Sigmoid colon (tissue), 7 donors: Measurements from ENCODE around the gene TMEM14A. TPM values are rescaled to one million over a fixed set of nuclear protein-coding genes. Genes with fewer than 3 reads are reported as not detected.

ENCODE experiments used
- DNase-seq: peaks from one replicate; pipeline ENCODE4 v3.0.0-alpha.2; 2019
- H3K27ac ChIP-seq, 4 donors: fragments of 200-600 bp; sonication (generic); one replicate each; pipeline ENCODE4 v1.5.1; 2016 to 2019; ENCODE audit warnings: mild to moderate bottlenecking in 1 of 4
- H3K27me3 ChIP-seq, 3 donors: fragments of 200-600 bp; sonication (generic); one replicate each; pipeline ENCODE4 v1.5.1; 2019; ENCODE audit warnings: mild to moderate bottlenecking in 1 of 3
- H3K36me3 ChIP-seq, 4 donors: fragments of 200-600 bp; sonication (generic); one replicate each; pipeline ENCODE4 v1.5.1; 2016 to 2019
- H3K4me1 ChIP-seq, 4 donors: fragments of 200-600 bp; sonication (generic); one replicate each; pipeline ENCODE4 v1.5.1; 2017 to 2019
- H3K4me3 ChIP-seq, 4 donors: fragments of 200-600 bp; sonication (generic); one replicate each; pipeline ENCODE4 v1.5.1; 2017 to 2019; ENCODE audit warnings: mild to moderate bottlenecking in 2 of 4, moderate library complexity in 1 of 4
- H3K9me3 ChIP-seq, 4 donors: fragments of 200-600 bp in 3 of 4; sonication (generic) in 3 of 4; one replicate each; pipeline versions ENCODE4 v1.5.1 to v1.6.1; 2013 to 2019
- EP300 ChIP-seq, 4 donors: sonication (generic); formaldehyde crosslinking; IDR thresholded peaks; one replicate each; pipeline ENCODE4 v1.6.1; 2017; ENCODE audit warnings: antibody characterized with exemption in 4 of 4
- POLR2A ChIP-seq, 2 donors: fragments of 450-650 bp; IDR thresholded peaks; one replicate each; pipeline ENCODE4 v1.6.1; 2016; ENCODE audit warnings: antibody characterized with exemption in 2 of 2, mild to moderate bottlenecking in 2 of 2, moderate library complexity in 2 of 2
- POLR2AphosphoS5 ChIP-seq, 4 donors: sonication (generic); formaldehyde crosslinking; IDR thresholded peaks; one replicate each; pipeline ENCODE4 v1.6.1; 2017; ENCODE audit warnings: antibody characterized with exemption in 4 of 4
- WGBS, 2 donors: extraction: QIAGEN DNeasy Blood & Tissue Kit; methylation state at CpG; one replicate each; pipeline ENCODE4 v1.1.7; 2013; 5-methylcytosine and 5-hydroxymethylcytosine counted together
- intact Hi-C: fragments of 100-400 bp; cut with DNase I; formaldehyde crosslinking; loops from one replicate; pipeline ENCODE4 v1.15.1; 2023
- polyA plus RNA-seq, 3 donors: library from polyadenylated mRNA; stranded (reverse); fragments of 200-250 nt; gene quantifications; one replicate each; pipeline ENCODE4 v1.2.3, GENCODE V29; 2013
- total RNA-seq, 4 donors: library from RNA; depleted of rRNA; stranded (reverse); fragments of >200 nt; gene quantifications; one replicate each; pipeline ENCODE4 v1.1.0, GENCODE V29; 2016
- TF ChIP-seq, protein P1 (sequence below), 4 experiments: fragments of 450-650 bp in 3 of 4; fragments of 200-600 bp in 1 of 4; IDR thresholded peaks; one replicate each; pipeline ENCODE4 v1.5.1; 2016 to 2019; ENCODE audit warnings: antibody characterized with exemption in 4 of 4, mild to moderate bottlenecking in 3 of 4, moderate library complexity in 2 of 4
- donor health status: healthy with polysubstance abuse.
- donor health status: Bipolar disorder and iron deficiency.
- donor health status: healthy.

Gene TMEM14A
- total and polyA plus RNA-seq, 7 donors: 18.5 to 48.5 (median 25.2) TPM

GRCh38 chr6:52641388-52641787 is 29.5 kb upstream of the TMEM14A start:
- Histone ChIP-seq H3K4me3 (no peak overlapping the region), H3K4me1 (no peaks in the 10 kb centered on the region), H3K27me3 (no peaks in the 10 kb centered on the region), H3K36me3 (no peaks in the 10 kb centered on the region), H3K9me3 (no peaks in the 10 kb centered on the region), H3K27ac (no peak overlapping the region)
- TF ChIP-seq EP300 (IDR thresholded peaks at IDR 0.05) (no peak), POLR2A (IDR thresholded peaks at IDR 0.05) (no peak), POLR2AphosphoS5 (IDR thresholded peaks at IDR 0.05) (no peak)
- TF ChIP-seq, protein P1, sequence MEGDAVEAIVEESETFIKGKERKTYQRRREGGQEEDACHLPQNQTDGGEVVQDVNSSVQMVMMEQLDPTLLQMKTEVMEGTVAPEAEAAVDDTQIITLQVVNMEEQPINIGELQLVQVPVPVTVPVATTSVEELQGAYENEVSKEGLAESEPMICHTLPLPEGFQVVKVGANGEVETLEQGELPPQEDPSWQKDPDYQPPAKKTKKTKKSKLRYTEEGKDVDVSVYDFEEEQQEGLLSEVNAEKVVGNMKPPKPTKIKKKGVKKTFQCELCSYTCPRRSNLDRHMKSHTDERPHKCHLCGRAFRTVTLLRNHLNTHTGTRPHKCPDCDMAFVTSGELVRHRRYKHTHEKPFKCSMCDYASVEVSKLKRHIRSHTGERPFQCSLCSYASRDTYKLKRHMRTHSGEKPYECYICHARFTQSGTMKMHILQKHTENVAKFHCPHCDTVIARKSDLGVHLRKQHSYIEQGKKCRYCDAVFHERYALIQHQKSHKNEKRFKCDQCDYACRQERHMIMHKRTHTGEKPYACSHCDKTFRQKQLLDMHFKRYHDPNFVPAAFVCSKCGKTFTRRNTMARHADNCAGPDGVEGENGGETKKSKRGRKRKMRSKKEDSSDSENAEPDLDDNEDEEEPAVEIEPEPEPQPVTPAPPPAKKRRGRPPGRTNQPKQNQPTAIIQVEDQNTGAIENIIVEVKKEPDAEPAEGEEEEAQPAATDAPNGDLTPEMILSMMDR (IDR thresholded peaks at IDR 0.05): no peak
- intact Hi-C loops: no loop called here
- DNase-seq: no peak

- intact Hi-C loops: no loop called here
- DNase-seq: no peak
- 47 to 73% methylated on average over 3 of the region's 3 CpGs for WGBS, 2 donors
- Histone ChIP-seq H3K4me1 (no peaks in the 10 kb centered on the region), H3K36me3 (no peaks in the 10 kb centered on the region), H3K4me3 (no peak overlapping the region), H3K27ac (no peak overlapping the region), H3K9me3 (no peaks in the 10 kb centered on the region), H3K27me3 (no peaks in the 10 kb centered on the region)
- no peak for TF ChIP-seq POLR2AphosphoS5 (IDR thresholded peaks at IDR 0.05)
- TF ChIP-seq POLR2A (IDR thresholded peaks at IDR 0.05): no peak
- TF ChIP-seq, protein P1 (IDR thresholded peaks at IDR 0.05): no peak
- TF ChIP-seq EP300 (IDR thresholded peaks at IDR 0.05): no peak
These were observed 29.1 kb upstream of the TMEM14A start for GRCh38 chr6:52641826-52642225.

- Histone ChIP-seq H3K4me1 (no peaks in the 10 kb centered on the region), H3K27me3 (no peaks in the 10 kb centered on the region), H3K36me3 (no peaks in the 10 kb centered on the region), H3K27ac (no peak overlapping the region), H3K9me3 (no peaks in the 10 kb centered on the region), H3K4me3 (no peak overlapping the region)
- DNase-seq: no peak
- intact Hi-C loops: no loop called here
- WGBS, 2 donors: 82 to 88% methylated on average over 2 of the region's 2 CpGs
- TF ChIP-seq POLR2AphosphoS5 (IDR thresholded peaks at IDR 0.05): no peak
These were observed 28.5 kb upstream of the TMEM14A start for GRCh38 chr6:52642368-52642767.

GRCh38 chr6:52643158-52643557 is 27.8 kb upstream of the TMEM14A start:
- intact Hi-C loops: no loop called here
- no peak overlapping the region for H3K4me3 ChIP-seq
- DNase-seq: no peak
- 91 to 93% methylated on average over 3 of the region's 3 CpGs for WGBS, 2 donors
- TF ChIP-seq, protein P1 (IDR thresholded peaks at IDR 0.05): no peak
- no peak for TF ChIP-seq EP300 (IDR thresholded peaks at IDR 0.05)
- no peak for TF ChIP-seq POLR2AphosphoS5 (IDR thresholded peaks at IDR 0.05)
- TF ChIP-seq POLR2A (IDR thresholded peaks at IDR 0.05): no peak
- no peaks in the 10 kb centered on the region for H3K9me3 ChIP-seq
- no peaks in the 10 kb centered on the region for H3K27me3 ChIP-seq
- no peaks in the 10 kb centered on the region for H3K36me3 ChIP-seq
- H3K27ac ChIP-seq: no peak overlapping the region
- H3K4me1 ChIP-seq: no peaks in the 10 kb centered on the region

DNA sequence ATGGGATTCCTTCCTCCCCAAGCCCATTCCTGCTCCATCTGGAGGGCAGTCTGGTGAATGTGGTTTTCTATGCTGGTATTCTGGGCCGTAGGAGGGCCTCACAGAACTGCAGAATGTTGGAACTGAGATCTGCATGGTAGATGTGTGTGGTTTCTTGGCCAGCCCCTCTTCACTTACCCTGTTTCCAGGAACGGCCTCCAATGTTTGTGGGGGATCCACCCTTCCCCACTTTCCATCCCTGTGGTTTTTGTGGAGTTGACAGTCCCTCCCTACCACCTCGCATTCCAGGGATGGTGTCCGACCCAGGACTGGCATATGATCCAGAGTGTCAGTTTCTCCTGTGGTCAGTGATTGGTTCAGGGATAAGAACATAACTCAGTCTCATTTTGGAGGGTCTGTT is 26.7 kb upstream of the TMEM14A start:
- TF ChIP-seq, protein P1 (IDR thresholded peaks at IDR 0.05): no peak
- TF ChIP-seq EP300 (IDR thresholded peaks at IDR 0.05): no peak
- TF ChIP-seq POLR2A (IDR thresholded peaks at IDR 0.05): no peak
- no peak for TF ChIP-seq POLR2AphosphoS5 (IDR thresholded peaks at IDR 0.05)
- Histone ChIP-seq H3K4me3 (no peak overlapping the region), H3K27ac (no peak overlapping the region), H3K36me3 (no peaks in the 10 kb centered on the region), H3K4me1 (no peaks in the 10 kb centered on the region), H3K27me3 (no peaks in the 10 kb centered on the region), H3K9me3 (no peaks in the 10 kb centered on the region)
- no peak for DNase-seq
- intact Hi-C loops: no loop called here
- WGBS, 2 donors: 87 to 89% methylated on average over 4 of the region's 4 CpGs
